Coronary artery (tissue), 2 donors: ENCODE measurements around the gene ATRNL1.

Experiments used
- DNase-seq: peaks from one replicate; pipeline ENCODE4 v3.0.0-alpha.2; 2017; ENCODE audit warnings: low spot score
- H3K27ac ChIP-seq, 2 donors: fragments of 200-600 bp; sonication (generic); one replicate each; pipeline ENCODE4 v1.5.1; 2016 to 2019
- H3K4me3 ChIP-seq: fragments of 200-600 bp; sonication (generic); 2 replicates; pipeline ENCODE4 v1.5.1; 2016; ENCODE audit warnings: mild to moderate bottlenecking, moderate library complexity
- TF ChIP-seq, protein P1 (sequence below): fragments of 200-600 bp; sonication (generic); IDR thresholded peaks from one replicate; pipeline ENCODE4 v1.5.1; 2019; ENCODE audit warnings: antibody characterized with exemption

The ATRNL1 gene

GRCh38 chr10:115049960-115050359, 43.2 kb upstream of the ATRNL1 start:
- TF ChIP-seq, protein P1, sequence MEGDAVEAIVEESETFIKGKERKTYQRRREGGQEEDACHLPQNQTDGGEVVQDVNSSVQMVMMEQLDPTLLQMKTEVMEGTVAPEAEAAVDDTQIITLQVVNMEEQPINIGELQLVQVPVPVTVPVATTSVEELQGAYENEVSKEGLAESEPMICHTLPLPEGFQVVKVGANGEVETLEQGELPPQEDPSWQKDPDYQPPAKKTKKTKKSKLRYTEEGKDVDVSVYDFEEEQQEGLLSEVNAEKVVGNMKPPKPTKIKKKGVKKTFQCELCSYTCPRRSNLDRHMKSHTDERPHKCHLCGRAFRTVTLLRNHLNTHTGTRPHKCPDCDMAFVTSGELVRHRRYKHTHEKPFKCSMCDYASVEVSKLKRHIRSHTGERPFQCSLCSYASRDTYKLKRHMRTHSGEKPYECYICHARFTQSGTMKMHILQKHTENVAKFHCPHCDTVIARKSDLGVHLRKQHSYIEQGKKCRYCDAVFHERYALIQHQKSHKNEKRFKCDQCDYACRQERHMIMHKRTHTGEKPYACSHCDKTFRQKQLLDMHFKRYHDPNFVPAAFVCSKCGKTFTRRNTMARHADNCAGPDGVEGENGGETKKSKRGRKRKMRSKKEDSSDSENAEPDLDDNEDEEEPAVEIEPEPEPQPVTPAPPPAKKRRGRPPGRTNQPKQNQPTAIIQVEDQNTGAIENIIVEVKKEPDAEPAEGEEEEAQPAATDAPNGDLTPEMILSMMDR, result no peak
- DNase-seq, result no peak

GRCh38 chr10:115050375-115051010, 42.7 kb upstream of the ATRNL1 start:
- H3K27ac ChIP-seq, result no peak overlapping the region
- DNase-seq, result no peak
- no peak overlapping the region for H3K4me3 ChIP-seq
- TF ChIP-seq, protein P1, result no peak

More at GRCh38 chr10:115049960-115050359, 43.2 kb upstream of the ATRNL1 start:
- Histone ChIP-seq H3K27ac (no peak overlapping the region), H3K4me3 (no peak overlapping the region)

- Histone ChIP-seq H3K27ac (no peak overlapping the region), H3K4me3 (no peak overlapping the region)
- no peak for DNase-seq
- TF ChIP-seq, protein P1, result no peak
Measured at GRCh38 chr10:115051216-115051615, 41.9 kb upstream of the ATRNL1 start.

DNA sequence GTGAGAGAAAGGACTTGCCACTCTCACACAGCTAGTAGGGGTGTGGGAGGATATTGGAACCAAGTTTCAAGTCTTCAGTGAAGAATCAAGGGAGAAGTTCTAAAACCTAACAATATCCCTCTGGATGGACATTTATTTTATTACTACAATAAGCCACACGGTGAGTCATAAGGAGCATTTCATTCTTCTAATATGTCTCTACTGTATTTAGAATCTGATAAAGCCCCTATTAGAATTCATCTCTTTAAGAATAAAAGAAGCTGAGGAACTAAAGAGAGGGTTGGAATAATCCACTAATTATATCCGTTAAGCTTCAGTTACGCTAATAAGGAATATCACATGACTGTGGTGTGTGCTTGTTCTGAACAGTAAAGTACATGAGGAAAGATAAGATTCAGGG, 40.9 kb upstream of the ATRNL1 start:
- no peak overlapping the region for H3K27ac ChIP-seq
- no peak overlapping the region for H3K4me3 ChIP-seq
- TF ChIP-seq, protein P1, result no peak
- no peak for DNase-seq

DNA sequence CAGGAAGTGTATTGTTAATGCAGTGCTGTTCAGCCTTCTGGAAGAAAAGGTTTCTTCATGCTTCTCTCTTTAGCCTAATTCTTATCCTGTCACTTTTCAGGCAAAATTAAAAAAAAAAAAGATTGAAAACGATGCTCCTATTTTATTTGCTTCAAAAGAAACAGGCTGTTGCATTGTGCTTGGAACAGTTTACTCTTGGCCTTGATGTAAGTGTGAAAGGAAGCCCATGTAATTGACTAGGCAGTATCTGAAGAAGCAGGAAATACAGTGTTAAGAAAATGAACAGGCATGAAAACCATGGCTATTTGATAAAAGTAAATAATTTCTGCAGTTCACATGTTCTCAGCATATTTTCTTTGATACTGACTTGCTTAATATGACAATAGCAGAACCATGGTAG, 40.4 kb upstream of the ATRNL1 start:
- TF ChIP-seq, protein P1, result no peak
- DNase-seq, result no peak
- Histone ChIP-seq H3K27ac (no peak overlapping the region), H3K4me3 (no peak overlapping the region)

- no peak overlapping the region for H3K4me3 ChIP-seq
- TF ChIP-seq, protein P1, result no peak
- H3K27ac ChIP-seq, result no peak overlapping the region
- no peak for DNase-seq
Measured at GRCh38 chr10:115056186-115056585, 37.0 kb upstream of the ATRNL1 start.

DNA sequence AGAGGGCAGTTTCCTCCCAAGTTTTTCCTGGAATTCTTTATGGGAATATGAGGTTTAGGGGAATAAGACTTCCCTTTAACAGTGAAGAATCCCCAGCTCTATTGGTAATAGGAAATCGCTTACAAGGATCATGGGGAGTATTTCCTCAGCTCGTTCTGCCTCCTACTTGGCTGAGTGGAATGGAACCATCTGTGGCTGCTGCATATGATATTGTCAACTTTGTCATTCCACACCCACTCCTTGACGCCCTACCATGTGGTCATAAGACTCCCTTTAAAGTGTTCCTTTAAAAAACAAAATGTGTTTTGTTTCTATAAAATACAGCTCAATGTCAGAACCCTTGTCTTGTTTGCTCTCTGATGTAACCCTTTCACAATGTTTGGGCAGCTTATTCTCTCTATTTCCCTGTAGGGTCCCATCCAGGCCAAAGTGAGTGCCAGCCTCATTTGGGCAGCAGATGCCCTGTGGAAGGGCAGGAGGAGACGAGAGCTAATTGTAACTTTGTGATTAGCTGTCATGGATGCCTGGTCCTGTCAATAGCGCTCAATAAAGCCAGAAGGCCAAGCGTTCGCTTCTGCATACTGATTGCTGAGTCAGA, 33.8 kb upstream of the ATRNL1 start:
- DNase-seq, result no peak
- Histone ChIP-seq H3K27ac (no peak overlapping the region), H3K4me3 (no peak overlapping the region)
- TF ChIP-seq, protein P1, result no peak
